Central memory CD8-positive, alpha-beta T cell (primary cell): ENCODE measurements around the gene FNBP1.
A peak's percentile ranks its signal among the peaks of the same experiment; 100 is the strongest.

Source experiments
- ATAC-seq: fragments of 150-1000 bp; cut with Tn5 transposase; replicated peaks from 2 replicates; pipeline ENCODE4 v1.10.0; 2022; ENCODE audit warnings: mild to moderate bottlenecking, moderate FRiP score, moderate number of reproducible peaks; ENCODE audit not compliant: poor library complexity, severe bottlenecking; ENCODE audit errors: extremely low read depth
- DNase-seq, 2 donors: peaks; one replicate each; pipeline ENCODE4 v3.0.0; 2021; ENCODE audit warnings: low spot score in 2 of 2
- H3K27ac Mint-ChIP-seq: one replicate; pipeline ENCODE4 v1.8.0; 2022; ENCODE audit warnings: low read depth, mild to moderate bottlenecking, moderate library complexity, mixed read lengths
- H3K27me3 Mint-ChIP-seq: one replicate; pipeline ENCODE4 v1.8.0; 2022; ENCODE audit warnings: mixed read lengths
- H3K36me3 Mint-ChIP-seq: one replicate; pipeline ENCODE4 v1.8.0; 2022; ENCODE audit warnings: mild to moderate bottlenecking, moderate library complexity, mixed read lengths; ENCODE audit not compliant: insufficient read depth
- H3K4me1 Mint-ChIP-seq: one replicate; pipeline ENCODE4 v1.8.0; 2022; ENCODE audit warnings: mixed read lengths
- H3K4me3 Mint-ChIP-seq: one replicate; pipeline ENCODE4 v1.8.0; 2022; ENCODE audit warnings: mild to moderate bottlenecking, moderate library complexity, mixed read lengths
- H3K9me3 Mint-ChIP-seq: one replicate; pipeline ENCODE4 v1.8.0; 2022; ENCODE audit warnings: mixed read lengths

Gene FNBP1

DNA sequence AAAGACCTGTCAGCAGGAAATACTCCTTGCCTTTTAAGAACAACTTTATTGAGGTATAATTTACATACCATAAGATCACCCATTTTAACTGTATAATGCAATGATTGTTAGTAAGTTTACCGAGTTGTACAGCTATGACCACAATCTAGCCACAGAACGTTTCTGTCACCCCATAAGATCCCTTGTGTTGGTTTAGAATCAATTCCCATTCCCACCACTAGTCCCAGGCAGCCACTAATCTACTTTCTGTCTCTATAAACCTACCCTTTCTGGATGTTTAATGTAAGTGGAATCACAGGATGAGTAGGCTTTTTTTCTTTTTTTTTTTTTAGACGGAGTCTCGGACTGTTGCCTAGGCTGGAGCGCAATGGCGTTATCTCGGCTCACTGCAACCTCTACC, 15.2 kb upstream of the FNBP1 start:
- Mint-ChIP-seq H3K4me1 (peaks cover 36% of the 10 kb centered on the region), H3K4me3 (no peak overlapping the region), H3K36me3 (peaks cover 22% of the 10 kb centered on the region), H3K27me3 (no peaks in the 10 kb centered on the region), H3K9me3 (no peaks in the 10 kb centered on the region), H3K27ac (no peak overlapping the region)
- DNase-seq (no peak), ATAC-seq (no peak)

DNA sequence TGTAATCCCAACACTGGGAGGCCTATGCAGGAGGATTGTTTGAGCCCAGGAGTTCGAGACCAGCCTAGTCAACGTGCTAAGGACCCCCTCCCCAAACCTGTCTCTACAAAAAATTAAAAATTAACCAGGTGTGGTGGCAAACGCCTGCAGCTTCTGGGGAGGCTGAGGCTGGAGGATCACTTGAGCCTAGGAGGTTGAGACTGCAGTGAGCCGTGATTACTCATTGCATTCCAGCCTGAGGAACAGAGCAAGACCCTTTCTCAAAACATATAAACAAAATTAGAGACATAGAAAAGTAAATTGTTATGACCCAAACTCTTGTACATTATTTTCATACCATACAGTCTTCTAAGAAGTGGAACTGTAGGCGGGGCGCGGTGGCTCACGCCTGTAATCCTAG, 11.8 kb upstream of the FNBP1 start:
- Mint-ChIP-seq H3K9me3 (no peaks in the 10 kb centered on the region), H3K27me3 (no peaks in the 10 kb centered on the region)
- DNase-seq, result no peak

GRCh38 chr9:130054325-130054786, 11.4 kb upstream of the FNBP1 start:
- Mint-ChIP-seq H3K36me3 (peaks cover 19% of the 10 kb centered on the region), H3K4me3 (peak overlapping the region; percentile 93), H3K4me1 (peaks cover 16% of the 10 kb centered on the region), H3K9me3 (no peaks in the 10 kb centered on the region), H3K27me3 (no peaks in the 10 kb centered on the region), H3K27ac (peak overlapping the region; percentile 95)
- ATAC-seq (no peak), DNase-seq (no peak)

More for the DNA sequence above, 11.8 kb upstream of the FNBP1 start:
- H3K36me3 Mint-ChIP-seq, result peaks cover 21% of the 10 kb centered on the region
- H3K4me1 Mint-ChIP-seq, result peaks cover 16% of the 10 kb centered on the region
- no peak overlapping the region for H3K27ac Mint-ChIP-seq
- peak overlapping the region; percentile 93 for H3K4me3 Mint-ChIP-seq
- no peak for ATAC-seq

- peak; percentile 95 for ATAC-seq
- peaks cover 14% of the 10 kb centered on the region for H3K4me1 Mint-ChIP-seq
Measured at GRCh38 chr9:130053504-130054324, 10.7 kb upstream of the FNBP1 start, which contains the start of gene GPR107. GPR107 (plus strand) TSS chr9:130053906; CDS start chr9:130053933, 27 bp downstream.

DNA sequence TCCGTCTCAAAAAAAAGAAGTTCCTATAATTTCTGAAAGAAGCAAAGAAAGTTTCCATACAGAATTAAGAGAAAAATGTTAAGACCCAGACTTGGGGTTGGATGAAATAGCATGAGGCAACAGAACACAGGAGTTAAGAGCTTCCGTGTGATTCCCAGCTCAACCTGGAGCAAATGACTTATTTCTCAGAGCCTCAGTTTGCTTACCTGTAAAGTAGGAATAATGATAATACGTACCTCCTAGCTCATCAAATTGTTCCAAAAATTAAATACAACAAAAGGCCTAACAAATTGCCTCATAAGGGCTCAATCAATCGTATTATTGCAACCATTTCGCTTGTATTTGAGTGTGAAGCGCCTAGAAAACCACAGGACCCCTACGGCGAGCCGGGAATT, 10.1 kb upstream of the FNBP1 start:
- Mint-ChIP-seq H3K4me3 (peak overlapping the region; percentile 93), H3K27me3 (no peaks in the 10 kb centered on the region), H3K27ac (peak overlapping the region; percentile 95), H3K9me3 (no peaks in the 10 kb centered on the region), H3K4me1 (peaks cover 8% of the 10 kb centered on the region), H3K36me3 (peaks cover 9% of the 10 kb centered on the region)
- no peak for ATAC-seq
- no peak for DNase-seq

More at GRCh38 chr9:130053504-130054324, 10.7 kb upstream of the FNBP1 start, which contains the start of gene GPR107:
- DNase-seq, result peak; percentile 55 to 63
- Mint-ChIP-seq H3K9me3 (no peaks in the 10 kb centered on the region), H3K27ac (peak within 1 kb of the TSS; percentile 95), H3K36me3 (peaks cover 15% of the 10 kb centered on the region), H3K4me3 (peak within 1 kb of the TSS; percentile 93), H3K27me3 (no peaks in the 10 kb centered on the region)

DNA sequence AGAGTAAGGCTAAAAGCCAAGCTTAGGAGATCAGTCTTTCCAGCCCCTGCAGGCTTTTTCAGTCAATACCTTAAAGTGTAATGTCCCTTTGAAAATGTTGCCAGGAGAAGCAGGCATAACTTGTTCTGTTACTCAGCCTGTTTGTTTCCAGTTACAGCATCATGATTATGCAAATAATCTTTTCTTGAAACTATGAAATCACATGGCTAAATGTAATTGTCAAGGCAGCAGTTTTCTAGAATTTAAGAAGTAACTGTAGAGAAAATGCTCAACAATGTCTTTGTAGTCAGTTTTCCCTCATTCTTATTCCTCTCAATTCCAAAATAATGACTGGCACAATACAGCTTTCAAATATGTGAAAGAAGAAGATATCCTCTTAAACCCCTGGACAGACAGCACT, 8.9 kb upstream of the FNBP1 start:
- DNase-seq, result no peak
- Mint-ChIP-seq H3K27ac (no peak overlapping the region), H3K9me3 (no peaks in the 10 kb centered on the region), H3K27me3 (no peaks in the 10 kb centered on the region), H3K36me3 (peaks cover 8% of the 10 kb centered on the region), H3K4me1 (peaks cover 6% of the 10 kb centered on the region), H3K4me3 (peak overlapping the region; percentile 23)
- ATAC-seq, result no peak

- no peaks in the 10 kb centered on the region for H3K27me3 Mint-ChIP-seq
- no peak overlapping the region for H3K4me3 Mint-ChIP-seq
- no peak for ATAC-seq
- no peaks in the 10 kb centered on the region for H3K9me3 Mint-ChIP-seq
- peaks cover 6% of the 10 kb centered on the region for H3K36me3 Mint-ChIP-seq
- no peak overlapping the region for H3K27ac Mint-ChIP-seq
- H3K4me1 Mint-ChIP-seq, result peaks cover 9% of the 10 kb centered on the region
- DNase-seq, result no peak
Measured at GRCh38 chr9:130050462-130050861, 7.5 kb upstream of the FNBP1 start.

GRCh38 chr9:130049431-130050210, 6.6 kb upstream of the FNBP1 start:
- ATAC-seq (no peak), DNase-seq (no peak)
- peaks cover 15% of the 10 kb centered on the region for H3K4me1 Mint-ChIP-seq
- peaks cover 7% of the 10 kb centered on the region for H3K36me3 Mint-ChIP-seq
- H3K27ac Mint-ChIP-seq, result no peak overlapping the region
- H3K27me3 Mint-ChIP-seq, result no peaks in the 10 kb centered on the region
- no peak overlapping the region for H3K4me3 Mint-ChIP-seq
- no peaks in the 10 kb centered on the region for H3K9me3 Mint-ChIP-seq

GRCh38 chr9:130045725-130046450, 2.9 kb upstream of the FNBP1 start:
- Mint-ChIP-seq H3K36me3 (peaks cover 28% of the 10 kb centered on the region), H3K27me3 (no peaks in the 10 kb centered on the region), H3K4me3 (peak overlapping the region; percentile 99), H3K4me1 (peaks cover 22% of the 10 kb centered on the region), H3K27ac (peak overlapping the region; percentile 67), H3K9me3 (no peaks in the 10 kb centered on the region)
- no peak for ATAC-seq
- no peak for DNase-seq

DNA sequence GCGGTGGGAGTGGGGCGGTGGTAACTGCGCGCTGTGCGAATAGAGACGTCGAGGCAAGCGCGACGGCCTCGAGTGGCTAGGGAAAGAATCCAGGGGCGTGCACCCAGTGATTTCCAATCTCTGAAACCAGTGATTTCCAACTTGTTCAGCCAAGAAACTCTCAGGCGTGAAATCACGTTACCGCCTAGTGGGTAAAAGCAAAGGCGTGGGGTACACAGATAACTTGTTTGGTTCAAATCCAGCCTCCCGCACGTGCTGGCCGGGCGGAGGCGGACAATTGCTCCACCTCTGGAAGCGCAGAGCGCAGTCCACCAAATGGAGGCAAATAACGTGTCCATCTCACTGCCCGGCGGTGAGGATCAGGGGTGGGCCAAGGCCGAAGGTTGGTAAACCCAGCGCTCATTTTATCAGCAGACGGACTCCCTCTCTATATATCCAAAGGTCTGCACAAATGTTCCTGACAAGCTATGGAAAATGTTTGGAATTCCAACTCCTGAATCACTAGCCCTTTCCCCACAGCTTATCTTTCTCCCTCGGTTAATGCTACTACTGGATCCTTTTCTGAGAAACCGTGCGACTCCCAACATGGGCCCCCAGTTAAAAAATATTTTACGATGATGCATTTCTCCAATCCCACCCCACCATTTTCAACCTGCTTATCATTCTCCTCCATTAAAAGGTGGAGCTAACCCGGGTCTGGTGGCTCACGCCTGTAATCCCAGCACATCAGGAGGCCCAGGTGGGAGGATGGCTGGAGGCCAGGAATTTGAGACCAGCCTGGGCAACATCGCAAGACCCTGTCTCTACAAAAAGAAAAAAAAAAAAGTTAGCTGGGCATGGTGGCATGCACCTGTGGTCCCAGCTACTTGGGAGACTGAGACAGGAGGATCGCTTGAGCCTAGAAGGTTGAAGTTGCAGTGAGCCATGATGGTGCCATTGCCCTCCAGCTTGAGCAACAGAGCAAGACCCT, 950 bp upstream of the FNBP1 start:
- DNase-seq (no peak), ATAC-seq (no peak)
- peak overlapping the region; percentile 99 for H3K4me3 Mint-ChIP-seq
- peak overlapping the region; percentile 99 for H3K27ac Mint-ChIP-seq
- peaks cover 39% of the 10 kb centered on the region for H3K4me1 Mint-ChIP-seq
- peaks cover 29% of the 10 kb centered on the region for H3K36me3 Mint-ChIP-seq
- H3K9me3 Mint-ChIP-seq, result no peaks in the 10 kb centered on the region
- H3K27me3 Mint-ChIP-seq, result no peaks in the 10 kb centered on the region

GRCh38 chr9:130042406-130042884, 544 bp downstream of the FNBP1 start:
- H3K27ac Mint-ChIP-seq, result peak overlapping the region; percentile 99
- H3K36me3 Mint-ChIP-seq, result peaks cover 37% of the 10 kb centered on the region
- H3K4me1 Mint-ChIP-seq, result peaks cover 48% of the 10 kb centered on the region
- no peak for DNase-seq
- no peaks in the 10 kb centered on the region for H3K9me3 Mint-ChIP-seq
- H3K4me3 Mint-ChIP-seq, result peak overlapping the region; percentile 99
- ATAC-seq, result peak; percentile 11
- H3K27me3 Mint-ChIP-seq, result no peaks in the 10 kb centered on the region
